ENCODE data around the gene ADAM21.
"Not testable (repeated sequence)": the region's sequence is repeated elsewhere in the genome, so short reads cannot be mapped to it uniquely, and the experiment has no call there.

Gene ADAM21

GRCh38 chr14:70451874-70452273, at the start of gene ADAM21:
Gene ADAM21, plus strand, starts transcription at chr14:70452174. Its CDS starts 5,326 bp downstream, at chr14:70457500.
- no peak for DNase-seq (ENCODE audit: low spot score in 2 of 2)
- Mint-ChIP-seq H3K9me3 (no peaks in the 10 kb centered on the region), H3K36me3 (ENCODE audit: insufficient read depth) (no peaks in the 10 kb centered on the region), H3K27me3 (no peaks in the 10 kb centered on the region), H3K4me3 (no peak within 1 kb of the TSS), H3K4me1 (no peaks in the 10 kb centered on the region), H3K27ac (ENCODE audit: low read depth) (no peak within 1 kb of the TSS)
- ATAC-seq (replicated peaks; ENCODE audit: extremely low read depth, poor library complexity, severe bottlenecking): no peak

GRCh38 chr14:70403335-70403734, 48.6 kb upstream of the ADAM21 start:
- ATAC-seq (replicated peaks; ENCODE audit: extremely low read depth, poor library complexity, severe bottlenecking); H3K9me3 Mint-ChIP-seq; H3K27ac Mint-ChIP-seq (ENCODE audit: low read depth); H3K4me3 Mint-ChIP-seq; H3K27me3 Mint-ChIP-seq; H3K36me3 Mint-ChIP-seq (ENCODE audit: insufficient read depth); DNase-seq (ENCODE audit: low spot score in 2 of 2): not testable (repeated sequence)
- peaks cover 32% of the 10 kb centered on the region for H3K4me1 Mint-ChIP-seq

- not testable (repeated sequence) for H3K4me3 Mint-ChIP-seq; H3K27me3 Mint-ChIP-seq; H3K27ac Mint-ChIP-seq (ENCODE audit: low read depth); H3K36me3 Mint-ChIP-seq (ENCODE audit: insufficient read depth); DNase-seq (ENCODE audit: low spot score in 2 of 2); ATAC-seq (replicated peaks; ENCODE audit: extremely low read depth, poor library complexity, severe bottlenecking); H3K9me3 Mint-ChIP-seq
- peaks cover 44% of the 10 kb centered on the region for H3K4me1 Mint-ChIP-seq
Observed at GRCh38 chr14:70406216-70406615, 45.8 kb upstream of the ADAM21 start.

- Mint-ChIP-seq H3K9me3 (no peaks in the 10 kb centered on the region), H3K4me3 (no peak overlapping the region), H3K27me3 (no peaks in the 10 kb centered on the region)
Observed at GRCh38 chr14:70407621-70408020, 44.4 kb upstream of the ADAM21 start.

GRCh38 chr14:70415788-70416187, 36.2 kb upstream of the ADAM21 start:
- Mint-ChIP-seq H3K27me3 (no peaks in the 10 kb centered on the region), H3K27ac (ENCODE audit: low read depth) (peak overlapping the region; percentile 91), H3K4me1 (peaks cover 33% of the 10 kb centered on the region), H3K4me3 (peak overlapping the region; percentile 91), H3K36me3 (ENCODE audit: insufficient read depth) (peaks cover 4% of the 10 kb centered on the region), H3K9me3 (no peaks in the 10 kb centered on the region)
- ATAC-seq (replicated peaks; ENCODE audit: extremely low read depth, poor library complexity, severe bottlenecking) (no peak), DNase-seq (ENCODE audit: low spot score in 2 of 2) (no peak)

More at GRCh38 chr14:70407621-70408020, 44.4 kb upstream of the ADAM21 start:
- Mint-ChIP-seq H3K27ac (ENCODE audit: low read depth) (peak overlapping the region; percentile 8), H3K4me1 (peaks cover 43% of the 10 kb centered on the region), H3K36me3 (ENCODE audit: insufficient read depth) (peaks cover 10% of the 10 kb centered on the region)
- no peak for DNase-seq (ENCODE audit: low spot score in 2 of 2)
- no peak for ATAC-seq (replicated peaks; ENCODE audit: extremely low read depth, poor library complexity, severe bottlenecking)

GRCh38 chr14:70416338-70416724, 35.6 kb upstream of the ADAM21 start:
- Mint-ChIP-seq H3K4me1 (peaks cover 32% of the 10 kb centered on the region), H3K9me3 (no peaks in the 10 kb centered on the region), H3K36me3 (ENCODE audit: insufficient read depth) (peaks cover 4% of the 10 kb centered on the region), H3K27ac (ENCODE audit: low read depth) (peak overlapping the region; percentile 91), H3K4me3 (peak overlapping the region; percentile 91), H3K27me3 (no peaks in the 10 kb centered on the region)
- ATAC-seq (replicated peaks; ENCODE audit: extremely low read depth, poor library complexity, severe bottlenecking) (peak; percentile 40), DNase-seq (ENCODE audit: low spot score in 2 of 2) (no peak)

- H3K4me1 Mint-ChIP-seq: peaks cover 27% of the 10 kb centered on the region
- no peak for DNase-seq (ENCODE audit: low spot score in 2 of 2)
- H3K4me3 Mint-ChIP-seq: peak within 1 kb of the TSS; percentile 91
- peak; percentile 75 for ATAC-seq (replicated peaks; ENCODE audit: extremely low read depth, poor library complexity, severe bottlenecking)
- H3K27ac Mint-ChIP-seq (ENCODE audit: low read depth): peak within 1 kb of the TSS; percentile 91
- no peaks in the 10 kb centered on the region for H3K27me3 Mint-ChIP-seq
- peaks cover 4% of the 10 kb centered on the region for H3K36me3 Mint-ChIP-seq (ENCODE audit: insufficient read depth)
- no peaks in the 10 kb centered on the region for H3K9me3 Mint-ChIP-seq
Observed at GRCh38 chr14:70416725-70417349, 35.1 kb upstream of the ADAM21 start, which contains the start of gene SYNJ2BP. Gene SYNJ2BP, minus strand, starts transcription at chr14:70417090. Its CDS starts 127 bp downstream, at chr14:70416963.

GRCh38 chr14:70419270-70419931, 32.6 kb upstream of the ADAM21 start:
- ATAC-seq (replicated peaks; ENCODE audit: extremely low read depth, poor library complexity, severe bottlenecking): not testable (repeated sequence)

GRCh38 chr14:70422538-70422937, 29.4 kb upstream of the ADAM21 start:
- no peak overlapping the region for H3K4me3 Mint-ChIP-seq
- H3K27ac Mint-ChIP-seq (ENCODE audit: low read depth): no peak overlapping the region
- no peaks in the 10 kb centered on the region for H3K9me3 Mint-ChIP-seq
- H3K36me3 Mint-ChIP-seq (ENCODE audit: insufficient read depth): no peaks in the 10 kb centered on the region
- H3K27me3 Mint-ChIP-seq: no peaks in the 10 kb centered on the region
- H3K4me1 Mint-ChIP-seq: no peaks in the 10 kb centered on the region
- ATAC-seq (replicated peaks; ENCODE audit: extremely low read depth, poor library complexity, severe bottlenecking) (no peak), DNase-seq (ENCODE audit: low spot score in 2 of 2) (no peak)

More at GRCh38 chr14:70419270-70419931, 32.6 kb upstream of the ADAM21 start:
- H3K27ac Mint-ChIP-seq (ENCODE audit: low read depth); H3K36me3 Mint-ChIP-seq (ENCODE audit: insufficient read depth); DNase-seq (ENCODE audit: low spot score in 2 of 2); H3K9me3 Mint-ChIP-seq; H3K27me3 Mint-ChIP-seq; H3K4me3 Mint-ChIP-seq: not testable (repeated sequence)
- H3K4me1 Mint-ChIP-seq: peaks cover 23% of the 10 kb centered on the region

GRCh38 chr14:70425354-70425753, 26.6 kb upstream of the ADAM21 start:
- Mint-ChIP-seq H3K4me3 (no peak overlapping the region), H3K36me3 (ENCODE audit: insufficient read depth) (no peaks in the 10 kb centered on the region), H3K27me3 (peaks cover under 1% of the 10 kb centered on the region), H3K27ac (ENCODE audit: low read depth) (no peak overlapping the region), H3K9me3 (no peaks in the 10 kb centered on the region), H3K4me1 (no peaks in the 10 kb centered on the region)
- ATAC-seq (replicated peaks; ENCODE audit: extremely low read depth, poor library complexity, severe bottlenecking) (no peak), DNase-seq (ENCODE audit: low spot score in 2 of 2) (no peak)

- not testable (repeated sequence) for H3K36me3 Mint-ChIP-seq (ENCODE audit: insufficient read depth); ATAC-seq (replicated peaks; ENCODE audit: extremely low read depth, poor library complexity, severe bottlenecking); H3K27ac Mint-ChIP-seq (ENCODE audit: low read depth); H3K4me3 Mint-ChIP-seq; H3K9me3 Mint-ChIP-seq; H3K4me1 Mint-ChIP-seq; DNase-seq (ENCODE audit: low spot score in 2 of 2)
- peaks cover 12% of the 10 kb centered on the region for H3K27me3 Mint-ChIP-seq
Observed at GRCh38 chr14:70426555-70426954, 25.4 kb upstream of the ADAM21 start.

- Mint-ChIP-seq H3K4me3 (no peak overlapping the region), H3K9me3 (peaks cover 14% of the 10 kb centered on the region), H3K36me3 (ENCODE audit: insufficient read depth) (no peaks in the 10 kb centered on the region), H3K27ac (ENCODE audit: low read depth) (no peak overlapping the region), H3K4me1 (no peaks in the 10 kb centered on the region), H3K27me3 (peaks cover 46% of the 10 kb centered on the region)
- no peak for ATAC-seq (replicated peaks; ENCODE audit: extremely low read depth, poor library complexity, severe bottlenecking)
- no peak for DNase-seq (ENCODE audit: low spot score in 2 of 2)
Observed at GRCh38 chr14:70436867-70437266, 15.1 kb upstream of the ADAM21 start.

GRCh38 chr14:70441641-70442040, 10.3 kb upstream of the ADAM21 start:
- Mint-ChIP-seq H3K9me3 (peaks cover 20% of the 10 kb centered on the region), H3K27ac (ENCODE audit: low read depth) (no peak overlapping the region), H3K27me3 (peaks cover 2% of the 10 kb centered on the region), H3K4me3 (no peak overlapping the region), H3K4me1 (no peaks in the 10 kb centered on the region), H3K36me3 (ENCODE audit: insufficient read depth) (no peaks in the 10 kb centered on the region)
- no peak for ATAC-seq (replicated peaks; ENCODE audit: extremely low read depth, poor library complexity, severe bottlenecking)
- DNase-seq (ENCODE audit: low spot score in 2 of 2): no peak

All from central memory CD8-positive, alpha-beta T cell (primary cell).